Endothelial cell of umbilical vein (primary cell): ENCODE results near the gene EPS8. TPM values are rescaled to one million over a fixed set of nuclear protein-coding genes. Genes with fewer than 3 reads are reported as not detected.

ENCODE experiments used
- BruUV-seq: library from RNA; stranded (reverse); fragments of 400-500 nt; replicated peaks from 2 replicates; lab custom pipeline; 2021; lab: Mats Ljungman, UMichigan
- CTCF ChIA-PET: fragments of 300-600, 350-600 bp; sonication (Branson Sonifier 250); formaldehyde crosslinking; loops from one replicate; lab custom pipeline; 2021; ENCODE audit warnings: antibody characterized with exemption, inconsistent platforms; lab: Charles Lee
- POLR2A ChIA-PET: fragments of 300-600, 350-600 bp; sonication (Branson Sonifier 250); formaldehyde crosslinking; loops from one replicate; lab custom pipeline; 2021; ENCODE audit warnings: antibody characterized with exemption, inconsistent platforms; lab: Charles Lee
- DNase-seq: peaks from one replicate; pipeline ENCODE4 v3.0.0-alpha.2; 2011; ENCODE audit warnings: low read depth, low spot score
- FAIRE-seq: peaks from 2 replicates; lab custom pipeline; 2011; peaks lifted over from hg19 to GRCh38; lab: Jason Lieb, UNC
- H2AFZ ChIP-seq: 2 replicates; pipeline ENCODE4 v1.6.0; 2012; ENCODE audit warnings: low read depth, low read length, control low read depth, inconsistent platforms
- H3K27ac ChIP-seq: 2 replicates; pipeline ENCODE4 v1.5.1; 2011; ENCODE audit warnings: low read depth, mild to moderate bottlenecking, control low read depth, low read length, moderate library complexity; ENCODE audit not compliant: insufficient read depth
- H3K27me3 ChIP-seq, 2 experiments: 2 replicates each; pipeline versions ENCODE4 v1.6.0 to v1.6.1; 2011; ENCODE audit warnings: low read length in 2 of 2, mixed read lengths in 1 of 2; ENCODE audit not compliant: control insufficient read depth in 2 of 2, insufficient read depth in 2 of 2
- H3K36me3 ChIP-seq, 2 experiments: 2 replicates in 1 of 2; 3 replicates in 1 of 2; pipeline ENCODE4 v1.5.1; 2011; ENCODE audit warnings: low read length in 2 of 2, mild to moderate bottlenecking in 1 of 2, moderate library complexity in 1 of 2; ENCODE audit not compliant: control insufficient read depth in 2 of 2, insufficient read depth in 2 of 2; ENCODE audit errors: extremely low read depth in 1 of 2
- H3K4me1 ChIP-seq: 3 replicates; pipeline ENCODE4 v1.5.1; 2011; ENCODE audit warnings: mild to moderate bottlenecking, low read length; ENCODE audit not compliant: control insufficient read depth, insufficient read depth; ENCODE audit errors: extremely low read depth
- H3K4me2 ChIP-seq: 2 replicates; pipeline ENCODE4 v1.6.1; 2011; ENCODE audit warnings: low read length, control low read depth, mixed read lengths; ENCODE audit not compliant: insufficient read depth
- H3K4me3 ChIP-seq, 3 experiments: fragments of 200-600 bp in 1 of 3; sonication (generic), shearing (Covaris generic) in 1 of 3; replicated peaks in 1 of 3; 2 replicates each; pipeline ENCODE4 v1.5.1; 2011 to 2016; ENCODE audit warnings: control low read depth in 3 of 3, low read length in 3 of 3, mild to moderate bottlenecking in 2 of 3, inconsistent platforms in 1 of 3, low read depth in 1 of 3, moderate library complexity in 1 of 3; ENCODE audit not compliant: insufficient read depth in 1 of 3
- H3K79me2 ChIP-seq: 2 replicates; pipeline ENCODE4 v1.6.0; 2012; ENCODE audit warnings: low read length, inconsistent platforms; ENCODE audit not compliant: control insufficient read depth, insufficient read depth
- H3K9ac ChIP-seq: replicated peaks from 2 replicates; pipeline ENCODE3; 2011; ENCODE audit warnings: low read length, control low read depth; ENCODE audit not compliant: insufficient read depth; ENCODE audit errors: extremely low read depth
- H3K9me1 ChIP-seq: replicated peaks from 3 replicates; pipeline ENCODE4 v1.6.0; 2011; ENCODE audit warnings: mild to moderate bottlenecking, low read length; ENCODE audit not compliant: control insufficient read depth, insufficient read depth; ENCODE audit errors: extremely low read depth
- H3K9me3 ChIP-seq: replicated peaks from 2 replicates; pipeline ENCODE4 v1.5.1; 2012; ENCODE audit warnings: low read length, inconsistent platforms; ENCODE audit not compliant: control insufficient read depth, insufficient read depth
- H4K20me1 ChIP-seq: replicated peaks from 2 replicates; pipeline ENCODE3; 2011; ENCODE audit warnings: mild to moderate bottlenecking, low read length; ENCODE audit not compliant: control insufficient read depth, insufficient read depth; ENCODE audit errors: extremely low read depth
- CTCF ChIP-seq, 2 donors: IDR thresholded peaks; 1 replicate in 1 of 2; 2 replicates in 1 of 2; pipeline ENCODE4 v1.5.1; 2011; ENCODE audit warnings: low read length in 2 of 2, mild to moderate bottlenecking in 2 of 2, moderate library complexity in 2 of 2, control low read depth in 1 of 2, inconsistent platforms in 1 of 2, low read depth in 1 of 2; ENCODE audit not compliant: insufficient read depth in 1 of 2; ENCODE audit errors: extremely low read depth in 1 of 2
- EZH2 ChIP-seq: IDR thresholded peaks from 2 replicates; pipeline ENCODE4 v1.6.1; 2012; ENCODE audit warnings: borderline replicate concordance, low read depth, mild to moderate bottlenecking, moderate library complexity, low read length, inconsistent platforms; ENCODE audit not compliant: severe bottlenecking
- FOS ChIP-seq: IDR thresholded peaks from 2 replicates; pipeline ENCODE4 v1.6.1; 2011; ENCODE audit warnings: mild to moderate bottlenecking, low read length, moderate library complexity, borderline replicate concordance; ENCODE audit not compliant: insufficient read depth
- GATA2 ChIP-seq: IDR thresholded peaks from 2 replicates; pipeline ENCODE4 v1.7.0; 2011; ENCODE audit warnings: low read depth, mild to moderate bottlenecking, moderate library complexity, mixed read lengths, low read length; ENCODE audit not compliant: insufficient read length, insufficient read depth
- JUN ChIP-seq: IDR thresholded peaks from 2 replicates; pipeline ENCODE4 v1.6.1; 2011; ENCODE audit warnings: borderline replicate concordance, low read depth; ENCODE audit not compliant: insufficient read length, insufficient read depth
- MAX ChIP-seq: IDR thresholded peaks from 2 replicates; pipeline ENCODE4 v1.6.1; 2011; ENCODE audit not compliant: insufficient read depth, insufficient read length
- MYC ChIP-seq: IDR thresholded peaks from one replicate; pipeline ENCODE4 v1.6.1; 2011; ENCODE audit warnings: mild to moderate bottlenecking, low read depth, low read length
- POLR2A ChIP-seq: IDR thresholded peaks from 2 replicates; pipeline ENCODE4 v1.6.1; 2012; ENCODE audit warnings: low read depth, mild to moderate bottlenecking, control low read depth, low read length
- POLR2AphosphoS5 ChIP-seq: IDR thresholded peaks from 2 replicates; pipeline ENCODE4 v1.6.1; 2012; ENCODE audit warnings: low read depth, mild to moderate bottlenecking, control low read depth, low read length, moderate library complexity; ENCODE audit not compliant: insufficient read depth
- dilution Hi-C: fragments of 300-500 bp; cut with MboI; formaldehyde crosslinking; loops from one replicate; pipeline ENCODE4 v1.15.0; 2019; ENCODE audit warnings: low sequenced_read_pairs; ENCODE audit not compliant: extremely low pct_ligation_motif_present
- intact Hi-C: fragments of 100-400 bp; cut with micrococcal nuclease; formaldehyde crosslinking; loops from one replicate; pipeline ENCODE4 v1.10.0; 2022
- polyA plus RNA-seq, 4 experiments: library from polyadenylated mRNA; depleted of rRNA in 3 of 4; stranded (reverse) in 3 of 4; unstranded in 1 of 4; fragments of >200 nt; gene quantifications; 2 replicates each; pipeline versions ENCODE4 v1.2.1 to v1.2.3, GENCODE V29; 2011 to 2012; ENCODE audit warnings: missing spikeins in 1 of 4
- total RNA-seq: library from RNA; stranded (reverse); gene quantifications from 2 replicates; pipeline ENCODE4 v1.2.3, GENCODE V29; 2021

Gene EPS8
- total and polyA plus RNA-seq, 2 donors (not counting 3 experiments of a cell fraction or from before 2014, with no cell fraction given), result 8.4 to 11.9 TPM

- no peaks in the 10 kb centered on the region for H3K9me1 ChIP-seq
- ChIA-PET POLR2A (interaction anchor here (0.6 kb wide), 1 partner anchor 9 kb away, joined by 3 read pairs; no protein-coding TSS in a partner anchor), CTCF (interaction anchor here (0.7 kb wide), 1 partner anchor 43 kb away, joined by 3 read pairs; no protein-coding TSS in a partner anchor)
- no peak overlapping the region for H2AFZ ChIP-seq
- no peaks in the 10 kb centered on the region for H3K79me2 ChIP-seq
- FAIRE-seq (no peak), DNase-seq (no peak)
- TF ChIP-seq MYC (no peak), FOS (no peak), EZH2 (no peak), POLR2A (no peak), MAX (no peak), GATA2 (no peak)
- H3K27me3 ChIP-seq, result no peaks in the 10 kb centered on the region
- no peak overlapping the region for H3K9ac ChIP-seq
- no peak overlapping the region for H3K4me3 ChIP-seq
- H3K36me3 ChIP-seq, result no peaks in the 10 kb centered on the region
- H3K4me1 ChIP-seq, result peaks cover 14% of the 10 kb centered on the region
- intact Hi-C loops (no loop called here), dilution Hi-C loops (no loop called here)
- no peaks in the 10 kb centered on the region for H4K20me1 ChIP-seq
- no TSS peak for BruUV-seq
- no peaks in the 10 kb centered on the region for H3K9me3 ChIP-seq
- H3K4me2 ChIP-seq, result no peak overlapping the region
- H3K27ac ChIP-seq, result no peak overlapping the region
Observed at GRCh38 chr12:15688838-15689625, 100.2 kb downstream of the EPS8 start.

GRCh38 chr12:15688202-15688736 lies 100.9 kb downstream of the EPS8 start:
- Histone ChIP-seq H3K9ac (no peak overlapping the region), H2AFZ (no peak overlapping the region), H3K4me2 (no peak overlapping the region), H4K20me1 (no peaks in the 10 kb centered on the region), H3K4me3 (no peak overlapping the region), H3K36me3 (no peaks in the 10 kb centered on the region), H3K79me2 (no peaks in the 10 kb centered on the region), H3K4me1 (peaks cover 14% of the 10 kb centered on the region), H3K27me3 (no peaks in the 10 kb centered on the region), H3K27ac (no peak overlapping the region), H3K9me1 (no peaks in the 10 kb centered on the region), H3K9me3 (no peaks in the 10 kb centered on the region)
- ChIA-PET CTCF (interaction anchor here (0.7 kb wide), 1 partner anchor 42 kb away, joined by 3 read pairs; no protein-coding TSS in a partner anchor), POLR2A (no interaction called here)
- FAIRE-seq (no peak), DNase-seq (no peak)
- TF ChIP-seq JUN, result no peak
- no peak for TF ChIP-seq MAX
- no peak for TF ChIP-seq EZH2
- no peak for TF ChIP-seq POLR2AphosphoS5
- TF ChIP-seq POLR2A, result no peak
- TF ChIP-seq FOS, result no peak
- TF ChIP-seq CTCF (IDR thresholded peaks at IDR 0.05; ENCODE audit: extremely low read depth in 1 of 2, insufficient read depth in 1 of 2, low read depth in 1 of 2, low read length in 2 of 2), result no peak
- no peak for TF ChIP-seq GATA2
- TF ChIP-seq MYC, result no peak
- intact Hi-C loops (no loop called here), dilution Hi-C loops (no loop called here)
- no TSS peak for BruUV-seq
